B cell (primary cell): ENCODE data around the gene PGK2.

Experiments
- CTCF ChIP-seq: fragments of 200-600 bp; IDR thresholded peaks from one replicate; pipeline ENCODE4 v1.8.0; 2022; ENCODE audit warnings: antibody characterized with exemption, mild to moderate bottlenecking
- EZH2 ChIP-seq: IDR thresholded peaks from 2 replicates; pipeline ENCODE4 v1.6.1; 2012; ENCODE audit warnings: borderline replicate concordance, low read depth, mild to moderate bottlenecking, moderate library complexity, low read length; ENCODE audit not compliant: insufficient read depth, poor library complexity, severe bottlenecking

GRCh38 chr6:49766762-49767161 lies 20.3 kb downstream of the PGK2 start:
- no peak for TF ChIP-seq CTCF
- no peak for TF ChIP-seq EZH2
